ENCODE data around the gene SAMD4A. TPM values are rescaled to one million over a fixed set of nuclear protein-coding genes. Genes with fewer than 3 reads are reported as not detected.

The SAMD4A gene
- total and polyA plus RNA-seq, 2 of the 4 experiments (the other 2 are of a cell fraction): 22.9 to 38.2 TPM

DNA sequence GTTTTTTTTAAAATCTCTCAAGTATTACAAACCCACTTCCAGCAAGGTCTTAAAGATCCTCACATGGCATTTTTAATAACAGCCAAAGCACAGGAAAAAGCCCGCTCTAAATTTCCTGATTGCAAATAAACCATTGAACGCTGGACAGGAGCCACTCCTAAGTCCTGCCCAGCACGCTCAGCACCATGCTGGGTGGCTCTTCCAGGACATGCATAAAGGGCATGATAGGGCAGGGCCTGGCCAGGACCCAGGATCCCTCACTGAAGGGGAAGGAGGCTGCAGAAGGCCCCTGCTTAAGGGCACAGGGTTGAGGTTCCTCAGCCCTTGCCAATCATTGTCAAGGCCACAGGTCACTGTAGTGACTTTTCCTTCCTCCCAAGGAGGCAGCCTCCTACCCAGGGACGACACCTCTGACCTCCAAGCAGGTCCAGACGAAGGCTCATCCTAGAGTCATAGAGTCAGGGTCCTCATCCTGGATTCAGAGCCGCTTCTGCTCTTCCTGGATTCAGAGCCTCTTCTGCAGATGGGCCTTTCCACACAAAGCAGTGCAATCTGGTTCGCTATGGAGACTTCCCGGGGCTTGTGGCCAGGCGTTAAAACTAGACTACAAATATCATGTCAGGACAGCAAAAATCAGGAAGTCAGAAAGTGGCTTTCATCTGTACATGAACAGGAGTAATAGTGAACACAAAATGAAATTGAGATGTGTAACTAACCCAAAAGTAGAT is 211.9 kb downstream of the SAMD4A start:
- WGBS, 2 experiments (ENCODE audit: extremely low coverage in 2 of 2, insufficient read length in 1 of 2): 93% methylated on average over 5 of the region's 9 CpGs; no CpG with 5 or more reads in 1 of the 2 experiments
- no peak overlapping the region for H2BK5ac ChIP-seq (ENCODE audit: low read depth, low read length, poor library complexity, severe bottlenecking)
- no peak overlapping the region for H3K4me2 ChIP-seq (ENCODE audit: low read depth, low read length)
- H3K14ac ChIP-seq (replicated peaks; ENCODE audit: low read depth, low read length): no peak overlapping the region
- peaks cover 25 to 72% of the 10 kb centered on the region in 2 experiments for H3K79me1 ChIP-seq (ENCODE audit: low read depth in 1 of 2, low read length in 2 of 2)
- no peak overlapping the region for H2BK120ac ChIP-seq (ENCODE audit: low read depth, low read length)
- H4K91ac ChIP-seq (ENCODE audit: insufficient read depth, low read depth, low read length): no peak overlapping the region
- H2BK15ac ChIP-seq (ENCODE audit: low read depth, low read length): no peak overlapping the region
- peaks cover 35% of the 10 kb centered on the region for H3K4me1 ChIP-seq (ENCODE audit: control insufficient read depth, insufficient read depth, low read length)
- H3K9ac ChIP-seq (ENCODE audit: low read depth, low read length): no peak overlapping the region
- H4K20me1 ChIP-seq (ENCODE audit: insufficient read depth, low read length): peaks cover 5% of the 10 kb centered on the region; the same call in 1 of the 2 replicates
- H3K27ac ChIP-seq (ENCODE audit: insufficient read depth, low read length): no peak overlapping the region
- ChIA-PET CTCF (no interaction called here), POLR2A (ENCODE audit: unreplicated experiment) (no interaction called here)
- no peak overlapping the region for H2AK5ac ChIP-seq (ENCODE audit: low read depth, low read length)
- dilution Hi-C loops (cut with HindIII; ENCODE audit: low sequenced_read_pairs, unreplicated experiment) (no loop called here), in situ Hi-C loops (cut with MboI; ENCODE audit: low sequenced_read_pairs) (no loop called here), intact Hi-C loops (cut with micrococcal nuclease) (no loop called here)
- no peak overlapping the region for H4K5ac ChIP-seq (ENCODE audit: low read depth, low read length)
- TF ChIP-seq RFX5 (IDR thresholded peaks at IDR 0.05; ENCODE audit: low read depth, low read length) (no peak), MAZ (IDR thresholded peaks at IDR 0.05; ENCODE audit: borderline replicate concordance, low read depth, low read length) (no peak), CEBPB (IDR thresholded peaks at IDR 0.05; ENCODE audit: low read depth, low read length) (no peak), ELK1 (IDR thresholded peaks at IDR 0.05; ENCODE audit: borderline replicate concordance, low read depth, low read length) (no peak), MAFK (IDR thresholded peaks at IDR 0.05; ENCODE audit: low read depth, low read length) (no peak), USF2 (IDR thresholded peaks at IDR 0.05; ENCODE audit: low read depth, low read length) (no peak), BHLHE40 (IDR thresholded peaks at IDR 0.05; ENCODE audit: low read depth, low read length) (no peak), POLR2A (IDR thresholded peaks at IDR 0.05; ENCODE audit: low read depth, low read length) (no peak), RAD21 (IDR thresholded peaks at IDR 0.05; ENCODE audit: low read length) (no peak), NFE2L2 (IDR thresholded peaks at IDR 0.05; ENCODE audit: low read depth, low read length) (no peak), RCOR1 (IDR thresholded peaks at IDR 0.05; ENCODE audit: insufficient replicate concordance, low read length) (no peak), FOS (IDR thresholded peaks at IDR 0.05; ENCODE audit: low read depth, low read length) (no peak), MXI1 (IDR thresholded peaks at IDR 0.05; ENCODE audit: borderline replicate concordance, low read depth, low read length) (no peak)
- TF ChIP-seq, protein P1, sequence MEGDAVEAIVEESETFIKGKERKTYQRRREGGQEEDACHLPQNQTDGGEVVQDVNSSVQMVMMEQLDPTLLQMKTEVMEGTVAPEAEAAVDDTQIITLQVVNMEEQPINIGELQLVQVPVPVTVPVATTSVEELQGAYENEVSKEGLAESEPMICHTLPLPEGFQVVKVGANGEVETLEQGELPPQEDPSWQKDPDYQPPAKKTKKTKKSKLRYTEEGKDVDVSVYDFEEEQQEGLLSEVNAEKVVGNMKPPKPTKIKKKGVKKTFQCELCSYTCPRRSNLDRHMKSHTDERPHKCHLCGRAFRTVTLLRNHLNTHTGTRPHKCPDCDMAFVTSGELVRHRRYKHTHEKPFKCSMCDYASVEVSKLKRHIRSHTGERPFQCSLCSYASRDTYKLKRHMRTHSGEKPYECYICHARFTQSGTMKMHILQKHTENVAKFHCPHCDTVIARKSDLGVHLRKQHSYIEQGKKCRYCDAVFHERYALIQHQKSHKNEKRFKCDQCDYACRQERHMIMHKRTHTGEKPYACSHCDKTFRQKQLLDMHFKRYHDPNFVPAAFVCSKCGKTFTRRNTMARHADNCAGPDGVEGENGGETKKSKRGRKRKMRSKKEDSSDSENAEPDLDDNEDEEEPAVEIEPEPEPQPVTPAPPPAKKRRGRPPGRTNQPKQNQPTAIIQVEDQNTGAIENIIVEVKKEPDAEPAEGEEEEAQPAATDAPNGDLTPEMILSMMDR (conservative IDR thresholded peaks at IDR 0.05; ENCODE audit: low read depth, low read length): no peak
- no peak overlapping the region for H2BK20ac ChIP-seq (ENCODE audit: low read depth, low read length)
- H4K8ac ChIP-seq (ENCODE audit: low read depth in 2 of 2, low read length in 2 of 2): no peak overlapping the region
- H3K9me1 ChIP-seq (ENCODE audit: insufficient read depth, low read length): peaks cover 10% of the 10 kb centered on the region
- H2AFZ ChIP-seq (replicated peaks; ENCODE audit: low read length, poor library complexity): no peak overlapping the region
- no peaks in the 10 kb centered on the region for H3K27me3 ChIP-seq (ENCODE audit: control insufficient read depth, insufficient read depth, low read length)
- ATAC-seq (ENCODE audit: low read depth) (no peak), DNase-seq (no peak)
- H3K36me3 ChIP-seq (ENCODE audit: control insufficient read depth, insufficient read depth, low read length): peaks cover 52% of the 10 kb centered on the region
- H3K23ac ChIP-seq (ENCODE audit: low read depth, low read length): no peak overlapping the region
- H3K18ac ChIP-seq (ENCODE audit: low read depth, low read length): no peak overlapping the region
- no peak overlapping the region for H2AK9ac ChIP-seq (replicated peaks; ENCODE audit: low read depth, low read length, poor library complexity)
- H3K56ac ChIP-seq (ENCODE audit: extremely low read depth, insufficient read depth, low read length): no peak overlapping the region
- no peaks in the 10 kb centered on the region for H3K9me3 ChIP-seq (ENCODE audit: control insufficient read depth, insufficient read depth, low read length)
- H3K4me3 ChIP-seq (ENCODE audit: insufficient read depth, low read depth, low read length): no peak overlapping the region
- BruUV-seq (replicated peaks): no TSS peak
- no peak overlapping the region for H3K4ac ChIP-seq (ENCODE audit: low read depth, low read length)
